ENCODE data around the gene LRWD1.

LRWD1 gene

DNA sequence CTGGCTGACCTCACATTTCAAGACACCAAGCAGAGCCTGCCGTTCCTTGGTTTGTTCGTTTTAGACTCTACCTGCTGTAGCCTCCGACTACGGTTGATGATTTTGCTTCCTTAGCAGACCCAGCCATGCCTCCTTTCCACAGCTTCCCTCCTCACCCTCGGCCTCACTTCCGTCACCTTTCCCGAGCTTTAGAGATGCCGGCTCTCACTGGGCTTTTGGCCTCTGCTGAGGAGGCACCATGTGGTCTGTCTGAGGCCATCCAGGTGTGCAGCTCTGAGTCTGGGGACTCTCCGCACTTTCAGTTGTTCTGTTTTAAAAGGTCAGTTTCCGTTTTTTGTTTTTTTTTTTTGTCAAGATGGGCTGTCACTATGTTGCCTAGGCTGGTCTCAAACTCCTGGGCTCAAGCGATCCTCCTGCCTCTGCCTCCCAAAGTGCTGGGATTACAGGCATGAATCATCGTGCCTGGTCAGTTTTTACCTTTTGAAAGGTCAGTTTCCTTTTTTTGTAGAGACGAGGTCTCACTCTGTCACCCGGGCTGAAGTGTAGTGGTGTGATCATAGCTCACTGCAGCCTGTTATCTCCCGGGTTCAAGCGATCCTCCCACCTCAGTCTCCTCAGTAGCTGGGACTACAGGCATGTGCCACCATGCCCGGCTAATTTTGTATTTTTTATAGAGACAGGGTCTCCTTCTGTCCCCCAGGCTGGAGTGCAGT is 19.7 kb upstream of the LRWD1 start:
- peaks cover 4% of the 10 kb centered on the region; the same call in 1 of the 2 replicates for H3K4me1 ChIP-seq (ENCODE audit: insufficient read depth, low read length)
- no peaks in the 10 kb centered on the region for H3K27me3 ChIP-seq (ENCODE audit: insufficient read depth, low read length, poor library complexity)
- no peak overlapping the region for H3K4me2 ChIP-seq (ENCODE audit: insufficient read depth, low read length)
- no peak overlapping the region for H2AFZ ChIP-seq (ENCODE audit: low read depth, low read length)
- ATAC-seq (ENCODE audit: insufficient read depth, low read depth) (no peak), DNase-seq (no peak)
- no peak overlapping the region for H3K27ac ChIP-seq (ENCODE audit: low read length)
- H3K9me3 ChIP-seq (ENCODE audit: insufficient read depth, low read length, severe bottlenecking) = no peaks in the 10 kb centered on the region
- no peaks in the 10 kb centered on the region for H3K79me2 ChIP-seq (ENCODE audit: insufficient read depth, low read length)
- H4K20me1 ChIP-seq (ENCODE audit: insufficient read depth, low read length) = no peaks in the 10 kb centered on the region
- H3K9ac ChIP-seq (ENCODE audit: low read depth, low read length) = no peak overlapping the region
- TF ChIP-seq EZH2 (IDR thresholded peaks at IDR 0.05; ENCODE audit: borderline replicate concordance, low read depth, low read length, severe bottlenecking) = no peak
- TF ChIP-seq, protein P1, sequence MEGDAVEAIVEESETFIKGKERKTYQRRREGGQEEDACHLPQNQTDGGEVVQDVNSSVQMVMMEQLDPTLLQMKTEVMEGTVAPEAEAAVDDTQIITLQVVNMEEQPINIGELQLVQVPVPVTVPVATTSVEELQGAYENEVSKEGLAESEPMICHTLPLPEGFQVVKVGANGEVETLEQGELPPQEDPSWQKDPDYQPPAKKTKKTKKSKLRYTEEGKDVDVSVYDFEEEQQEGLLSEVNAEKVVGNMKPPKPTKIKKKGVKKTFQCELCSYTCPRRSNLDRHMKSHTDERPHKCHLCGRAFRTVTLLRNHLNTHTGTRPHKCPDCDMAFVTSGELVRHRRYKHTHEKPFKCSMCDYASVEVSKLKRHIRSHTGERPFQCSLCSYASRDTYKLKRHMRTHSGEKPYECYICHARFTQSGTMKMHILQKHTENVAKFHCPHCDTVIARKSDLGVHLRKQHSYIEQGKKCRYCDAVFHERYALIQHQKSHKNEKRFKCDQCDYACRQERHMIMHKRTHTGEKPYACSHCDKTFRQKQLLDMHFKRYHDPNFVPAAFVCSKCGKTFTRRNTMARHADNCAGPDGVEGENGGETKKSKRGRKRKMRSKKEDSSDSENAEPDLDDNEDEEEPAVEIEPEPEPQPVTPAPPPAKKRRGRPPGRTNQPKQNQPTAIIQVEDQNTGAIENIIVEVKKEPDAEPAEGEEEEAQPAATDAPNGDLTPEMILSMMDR (IDR thresholded peaks at IDR 0.05; ENCODE audit: borderline replicate concordance, extremely low read depth, low read length, poor library complexity, severe bottlenecking) = no peak
- peaks cover 16% of the 10 kb centered on the region; the same call in 1 of the 2 replicates for H3K36me3 ChIP-seq (ENCODE audit: insufficient read depth, low read length)
- H3K4me3 ChIP-seq (ENCODE audit: low read depth in 1 of 2, low read length in 2 of 2) = no peak overlapping the region

DNA sequence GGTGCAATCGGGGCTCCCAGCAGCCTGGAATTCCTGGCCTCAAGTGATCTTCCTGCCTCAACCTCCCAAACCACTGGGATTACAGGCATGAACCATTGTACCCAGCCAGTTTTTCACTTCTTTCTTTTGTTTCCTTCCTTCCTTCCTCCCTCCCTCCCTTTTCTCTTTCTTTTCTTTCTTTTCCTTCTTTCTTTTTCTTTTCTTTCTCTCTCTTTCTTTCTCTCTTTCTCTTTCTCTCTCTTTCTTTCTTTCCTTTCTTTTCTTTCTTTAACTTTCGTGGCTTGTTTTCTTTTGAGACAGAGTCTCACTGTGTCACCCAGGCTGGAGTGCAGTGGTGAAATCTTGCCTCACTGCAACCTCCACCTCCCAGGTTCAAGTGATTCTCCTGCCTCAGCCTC is 19.1 kb upstream of the LRWD1 start:
- Histone ChIP-seq H3K27ac (ENCODE audit: low read length) (no peak overlapping the region), H3K4me1 (ENCODE audit: insufficient read depth, low read length) (peaks cover 4% of the 10 kb centered on the region; the same call in 1 of the 2 replicates), H3K4me3 (ENCODE audit: low read depth in 1 of 2, low read length in 2 of 2) (no peak overlapping the region), H3K9ac (ENCODE audit: low read depth, low read length) (no peak overlapping the region), H3K36me3 (ENCODE audit: insufficient read depth, low read length) (peaks cover 16% of the 10 kb centered on the region; the same call in 1 of the 2 replicates), H3K79me2 (ENCODE audit: insufficient read depth, low read length) (no peaks in the 10 kb centered on the region), H3K9me3 (ENCODE audit: insufficient read depth, low read length, severe bottlenecking) (no peaks in the 10 kb centered on the region), H2AFZ (ENCODE audit: low read depth, low read length) (no peak overlapping the region), H3K27me3 (ENCODE audit: insufficient read depth, low read length, poor library complexity) (no peaks in the 10 kb centered on the region), H4K20me1 (ENCODE audit: insufficient read depth, low read length) (no peaks in the 10 kb centered on the region), H3K4me2 (ENCODE audit: insufficient read depth, low read length) (no peak overlapping the region)
- DNase-seq (no peak), ATAC-seq (ENCODE audit: insufficient read depth, low read depth) (no peak)
- TF ChIP-seq, protein P1 (IDR thresholded peaks at IDR 0.05; ENCODE audit: borderline replicate concordance, extremely low read depth, low read length, poor library complexity, severe bottlenecking) = no peak
- no peak for TF ChIP-seq EZH2 (IDR thresholded peaks at IDR 0.05; ENCODE audit: borderline replicate concordance, low read depth, low read length, severe bottlenecking)

DNA sequence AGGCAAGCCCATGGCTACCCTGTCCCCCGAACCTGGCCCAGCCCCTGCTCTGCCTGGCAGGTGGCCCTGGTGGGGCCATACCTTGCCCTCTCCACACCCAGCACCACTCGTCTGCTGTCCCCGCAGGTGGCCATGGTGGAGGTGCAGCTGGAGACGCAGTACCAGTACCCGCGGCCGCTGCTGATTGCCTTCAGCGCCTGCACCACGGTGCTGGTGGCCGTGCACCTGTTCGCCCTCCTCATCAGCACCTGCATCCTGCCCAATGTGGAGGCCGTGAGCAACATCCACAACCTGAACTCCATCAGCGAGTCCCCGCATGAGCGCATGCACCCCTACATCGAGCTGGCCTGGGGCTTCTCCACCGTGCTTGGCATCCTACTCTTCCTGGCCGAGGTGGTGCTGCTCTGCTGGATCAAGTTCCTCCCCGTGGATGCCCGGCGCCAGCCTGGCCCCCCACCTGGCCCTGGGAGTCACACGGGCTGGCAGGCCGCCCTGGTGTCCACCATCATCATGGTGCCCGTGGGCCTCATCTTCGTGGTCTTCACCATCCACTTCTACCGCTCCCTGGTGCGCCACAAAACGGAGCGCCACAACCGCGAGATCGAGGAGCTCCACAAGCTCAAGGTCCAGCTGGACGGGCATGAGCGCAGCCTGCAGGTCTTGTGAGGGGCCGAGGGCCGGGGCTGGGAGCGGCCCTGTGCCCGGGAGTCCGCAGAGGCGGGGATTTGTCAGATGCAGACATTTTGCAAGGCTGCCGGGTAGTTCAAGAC is 18.2 kb upstream of the LRWD1 start:
- Histone ChIP-seq H3K36me3 (ENCODE audit: insufficient read depth, low read length) (peaks cover 16% of the 10 kb centered on the region; the same call in 1 of the 2 replicates), H4K20me1 (ENCODE audit: insufficient read depth, low read length) (no peaks in the 10 kb centered on the region), H3K27ac (ENCODE audit: low read length) (no peak overlapping the region), H3K4me2 (ENCODE audit: insufficient read depth, low read length) (no peak overlapping the region), H3K9ac (ENCODE audit: low read depth, low read length) (no peak overlapping the region), H3K79me2 (ENCODE audit: insufficient read depth, low read length) (no peaks in the 10 kb centered on the region), H3K4me1 (ENCODE audit: insufficient read depth, low read length) (peaks cover 4% of the 10 kb centered on the region; the same call in 1 of the 2 replicates), H3K27me3 (ENCODE audit: insufficient read depth, low read length, poor library complexity) (no peaks in the 10 kb centered on the region), H3K9me3 (ENCODE audit: insufficient read depth, low read length, severe bottlenecking) (no peaks in the 10 kb centered on the region), H2AFZ (ENCODE audit: low read depth, low read length) (no peak overlapping the region), H3K4me3 (ENCODE audit: low read depth in 1 of 2, low read length in 2 of 2) (no peak overlapping the region)
- ATAC-seq (ENCODE audit: insufficient read depth, low read depth) = no peak
- no peak for DNase-seq
- TF ChIP-seq, protein P1 (IDR thresholded peaks at IDR 0.05; ENCODE audit: borderline replicate concordance, extremely low read depth, low read length, poor library complexity, severe bottlenecking) = no peak
- TF ChIP-seq EZH2 (IDR thresholded peaks at IDR 0.05; ENCODE audit: borderline replicate concordance, low read depth, low read length, severe bottlenecking) = no peak
